GM19025 (cell line): ENCODE data around the gene RBMS1.
"Not testable (repeated sequence)": the region's sequence is repeated elsewhere in the genome, so short reads cannot be mapped to it uniquely, and the experiment has no call there.

Experiments
- ATAC-seq: cut with Tn5 transposase; IDR thresholded peaks from one replicate; pipeline ENCODE4 v1.9.1; 2021; ENCODE audit warnings: mild to moderate bottlenecking, low read depth, moderate library complexity; ENCODE audit not compliant: unreplicated experiment

Gene RBMS1

GRCh38 chr2:160368988-160369930, 124.3 kb downstream of the RBMS1 start:
- no peak for ATAC-seq

- no peak for ATAC-seq
Measured at GRCh38 chr2:160367887-160368286, 125.7 kb downstream of the RBMS1 start.

GRCh38 chr2:160367139-160367538, 126.5 kb downstream of the RBMS1 start:
- not testable (repeated sequence) for ATAC-seq

- ATAC-seq: no peak
Measured at GRCh38 chr2:160366474-160366873, 127.1 kb downstream of the RBMS1 start.

GRCh38 chr2:160365716-160366367, 127.8 kb downstream of the RBMS1 start:
- ATAC-seq: no peak

GRCh38 chr2:160364364-160364763, 129.2 kb downstream of the RBMS1 start:
- no peak for ATAC-seq

GRCh38 chr2:160363961-160364360, 129.6 kb downstream of the RBMS1 start:
- no peak for ATAC-seq

GRCh38 chr2:160363055-160363454, 130.6 kb downstream of the RBMS1 start:
- no peak for ATAC-seq

GRCh38 chr2:160362541-160362940, 131.1 kb downstream of the RBMS1 start:
- no peak for ATAC-seq

- no peak for ATAC-seq
Measured at GRCh38 chr2:160362018-160362417, 131.6 kb downstream of the RBMS1 start.

GRCh38 chr2:160360089-160360757, 133.4 kb downstream of the RBMS1 start:
- ATAC-seq: no peak

- no peak for ATAC-seq
Measured at GRCh38 chr2:160358046-160358445, 135.6 kb downstream of the RBMS1 start.

GRCh38 chr2:160356485-160356884, 137.1 kb downstream of the RBMS1 start:
- no peak for ATAC-seq

GRCh38 chr2:160355080-160355479, 138.5 kb downstream of the RBMS1 start:
- no peak for ATAC-seq

- no peak for ATAC-seq
Measured at GRCh38 chr2:160354677-160355076, 138.9 kb downstream of the RBMS1 start.

- no peak for ATAC-seq
Measured at GRCh38 chr2:160353813-160354212, 139.8 kb downstream of the RBMS1 start.

- ATAC-seq: no peak
Measured at GRCh38 chr2:160353166-160353565, 140.4 kb downstream of the RBMS1 start.

- ATAC-seq: no peak
Measured at GRCh38 chr2:160352500-160352899, 141.1 kb downstream of the RBMS1 start.

- no peak for ATAC-seq
Measured at GRCh38 chr2:160351956-160352355, 141.7 kb downstream of the RBMS1 start.

- ATAC-seq: no peak
Measured at GRCh38 chr2:160349306-160349705, 144.3 kb downstream of the RBMS1 start.

- no peak for ATAC-seq
Measured at GRCh38 chr2:160347269-160347863, 146.2 kb downstream of the RBMS1 start.
